Measurements from ENCODE around the gene PLA2R1. TPM values are rescaled to one million over a fixed set of nuclear protein-coding genes. Genes with fewer than 3 reads are reported as not detected.
"Not testable (repeated sequence)": the region's sequence is repeated elsewhere in the genome, so short reads cannot be mapped to it uniquely, and the experiment has no call there.

Gene PLA2R1
- total RNA-seq, 2 donors from 2014 or later = 11.7 to 13.9 TPM

- intact Hi-C loops (cut with DNase I) = no loop called here
- no peak for DNase-seq (ENCODE audit: low spot score)
Observed at GRCh38 chr2:160039166-160039903, 23.1 kb downstream of the PLA2R1 start.

DNA sequence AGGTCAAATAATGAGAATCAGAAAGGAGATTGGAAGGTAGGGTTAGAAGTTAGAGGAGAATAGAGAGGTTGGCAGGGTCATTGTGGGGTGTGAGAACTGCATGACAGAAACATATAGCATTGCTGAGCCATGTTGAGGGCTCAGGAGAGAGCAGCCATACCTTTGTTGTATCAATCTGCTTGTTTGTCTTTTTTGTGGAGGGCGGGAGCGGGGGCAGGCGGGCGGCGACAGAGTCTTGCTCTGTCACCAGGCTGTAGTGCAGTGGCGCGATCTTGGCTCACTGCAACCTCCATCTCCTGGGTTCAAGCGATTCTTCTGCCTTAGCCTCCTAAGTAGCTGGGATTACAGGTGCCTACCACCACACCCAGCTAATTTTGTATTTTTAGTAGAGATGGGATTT, 23.8 kb downstream of the PLA2R1 start:
- intact Hi-C loops (cut with DNase I); DNase-seq (ENCODE audit: low spot score): not testable (repeated sequence)

- intact Hi-C loops (cut with DNase I) = no loop called here
- DNase-seq (ENCODE audit: low spot score) = no peak
Observed at GRCh38 chr2:160036736-160037135, 25.7 kb downstream of the PLA2R1 start.

DNA sequence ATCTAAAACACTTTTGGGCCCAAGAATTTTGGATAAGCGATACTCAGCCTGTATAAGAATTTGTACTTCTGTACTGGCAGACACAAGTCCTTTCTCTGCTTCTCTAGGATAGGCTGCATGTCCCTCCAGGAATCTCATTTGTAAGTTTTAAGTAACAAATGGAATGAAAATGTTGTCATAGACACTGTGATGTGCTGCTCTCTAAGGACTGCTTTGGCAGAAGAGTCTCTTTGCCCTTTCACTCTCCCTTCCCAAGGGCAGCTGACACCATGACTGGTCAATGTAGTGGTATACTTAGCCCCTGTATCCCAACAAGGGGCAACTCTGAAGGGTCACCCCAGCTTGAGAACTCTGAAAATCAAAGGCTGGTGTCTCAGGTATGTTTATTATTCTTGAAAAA, 27.3 kb downstream of the PLA2R1 start:
- no peak for DNase-seq (ENCODE audit: low spot score)
- intact Hi-C loops (cut with DNase I) = no loop called here

- intact Hi-C loops (cut with DNase I) = no loop called here
- DNase-seq (ENCODE audit: low spot score) = no peak
Observed at GRCh38 chr2:160034396-160034795, 28.0 kb downstream of the PLA2R1 start.

GRCh38 chr2:160033732-160034392, 28.6 kb downstream of the PLA2R1 start:
- intact Hi-C loops (cut with DNase I) = no loop called here
- DNase-seq (ENCODE audit: low spot score) = no peak

- intact Hi-C loops (cut with DNase I) = no loop called here
- no peak for DNase-seq (ENCODE audit: low spot score)
Observed at GRCh38 chr2:160029270-160029628, 33.2 kb downstream of the PLA2R1 start.

DNA sequence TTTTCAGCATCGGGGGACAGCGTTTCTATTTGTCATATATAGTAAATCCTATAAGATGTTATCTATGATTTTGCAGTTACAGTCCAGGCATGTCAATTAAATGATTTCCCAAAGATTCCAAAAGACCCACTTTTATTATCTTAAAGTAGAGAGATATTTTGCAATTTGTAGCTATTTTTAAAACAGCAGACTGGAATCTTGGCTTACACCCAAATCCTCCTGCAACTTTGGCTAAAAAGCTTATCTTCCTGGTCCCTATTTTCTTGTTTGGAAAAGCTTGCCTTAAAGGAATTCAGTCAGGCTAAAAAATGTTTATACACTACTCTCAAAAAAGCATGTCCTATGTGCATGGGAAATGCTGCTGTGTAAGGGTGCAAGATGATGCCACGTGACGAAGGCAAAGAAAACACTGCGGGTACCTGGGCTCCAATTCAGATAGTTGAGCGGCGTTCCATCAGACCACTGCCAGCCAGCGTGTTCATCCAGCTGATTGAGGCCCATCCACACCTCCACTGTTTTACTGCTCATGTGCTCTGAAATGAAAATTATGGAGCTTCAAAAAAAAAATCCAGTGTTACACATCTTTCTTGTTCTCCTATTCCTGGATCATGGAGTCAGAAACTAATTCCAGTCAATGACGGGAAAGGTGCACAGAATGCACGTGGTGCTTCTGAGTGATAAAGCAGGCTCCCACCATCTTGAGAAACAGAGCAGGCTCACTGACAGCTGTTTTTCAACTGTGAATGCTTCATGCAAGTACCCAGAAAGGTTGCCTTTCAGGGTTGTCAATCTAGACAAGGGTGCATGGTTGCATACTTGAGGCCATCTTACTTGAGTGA, 33.8 kb downstream of the PLA2R1 start:
- intact Hi-C loops (cut with DNase I) = no loop called here
- no peak for DNase-seq (ENCODE audit: low spot score)

DNA sequence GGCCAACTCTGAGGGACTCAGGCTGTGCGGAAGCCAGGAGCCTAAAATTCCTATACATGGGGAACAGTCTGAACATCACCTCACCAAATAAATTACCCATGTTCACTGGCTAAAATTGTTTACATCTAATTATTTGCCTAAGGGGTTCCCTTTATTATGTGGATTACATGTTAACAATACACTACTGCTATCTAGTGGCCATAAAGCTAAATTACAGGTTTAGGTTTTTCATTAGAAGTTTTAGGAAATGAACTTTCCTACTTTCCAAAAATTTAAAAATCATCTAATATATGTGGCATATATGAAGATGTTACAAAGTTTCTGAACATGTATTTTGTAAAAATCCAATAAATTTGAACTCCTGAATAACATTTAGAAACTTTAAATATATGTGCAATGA, 40.3 kb downstream of the PLA2R1 start:
- intact Hi-C loops (cut with DNase I) = no loop called here

GRCh38 chr2:160019374-160020090, 42.9 kb downstream of the PLA2R1 start:
- DNase-seq (ENCODE audit: low spot score) = no peak

More for the DNA sequence above, 40.3 kb downstream of the PLA2R1 start:
- no peak for DNase-seq (ENCODE audit: low spot score)

DNA sequence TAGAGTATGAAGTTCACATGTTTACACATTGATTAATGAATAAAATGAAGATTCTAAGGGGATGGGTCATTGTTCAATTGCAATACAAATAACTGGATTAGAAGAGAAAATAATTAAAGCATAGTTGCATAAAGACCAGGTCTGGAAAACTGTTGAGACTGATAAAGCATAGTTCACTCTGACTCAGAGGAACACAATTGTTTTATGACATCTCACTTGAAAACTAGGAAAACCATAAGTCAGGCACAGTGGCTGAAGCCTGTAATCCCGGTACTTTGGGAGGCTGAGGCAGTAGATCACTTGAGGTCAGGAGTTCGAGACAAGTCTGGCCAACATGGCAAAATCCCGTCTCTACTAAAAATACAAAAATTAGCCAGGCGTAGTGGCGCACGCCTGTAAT, 46.7 kb downstream of the PLA2R1 start:
- no peak for DNase-seq (ENCODE audit: low spot score)
- intact Hi-C loops (cut with DNase I) = no loop called here

More at GRCh38 chr2:160019374-160020090, 42.9 kb downstream of the PLA2R1 start:
- intact Hi-C loops (cut with DNase I) = no loop called here

- intact Hi-C loops (cut with DNase I) = no loop called here
- DNase-seq (ENCODE audit: low spot score) = no peak
Observed at GRCh38 chr2:160014227-160014626, 48.2 kb downstream of the PLA2R1 start.

GRCh38 chr2:160010361-160011145, 51.9 kb downstream of the PLA2R1 start:
- no peak for DNase-seq (ENCODE audit: low spot score)
- intact Hi-C loops (cut with DNase I) = no loop called here

- DNase-seq (ENCODE audit: low spot score) = no peak
- intact Hi-C loops (cut with DNase I) = no loop called here
Observed at GRCh38 chr2:160007111-160007510, 55.3 kb downstream of the PLA2R1 start.

- no peak for DNase-seq (ENCODE audit: low spot score)
- intact Hi-C loops (cut with DNase I) = no loop called here
Observed at GRCh38 chr2:160006475-160006874, 55.9 kb downstream of the PLA2R1 start.

DNA sequence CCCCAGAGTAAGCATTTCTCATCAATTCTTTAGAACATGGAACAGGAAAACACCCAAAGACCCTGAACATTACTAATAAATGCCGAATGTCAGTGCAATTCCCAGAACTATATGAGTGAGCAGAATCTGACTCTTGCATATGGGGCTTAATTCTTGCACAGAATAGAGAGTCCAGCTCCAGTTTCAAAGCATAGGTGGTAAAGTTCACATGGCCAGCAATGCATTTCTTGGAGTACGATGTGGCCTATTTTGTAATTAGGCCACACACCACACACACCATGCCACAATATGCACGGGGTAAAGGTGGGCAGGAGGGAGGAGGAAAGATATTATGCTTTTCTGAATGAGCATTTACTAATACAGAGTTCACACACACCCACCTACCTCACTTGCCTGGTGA, 56.5 kb downstream of the PLA2R1 start:
- DNase-seq (ENCODE audit: low spot score) = no peak
- intact Hi-C loops (cut with DNase I) = no loop called here

DNA sequence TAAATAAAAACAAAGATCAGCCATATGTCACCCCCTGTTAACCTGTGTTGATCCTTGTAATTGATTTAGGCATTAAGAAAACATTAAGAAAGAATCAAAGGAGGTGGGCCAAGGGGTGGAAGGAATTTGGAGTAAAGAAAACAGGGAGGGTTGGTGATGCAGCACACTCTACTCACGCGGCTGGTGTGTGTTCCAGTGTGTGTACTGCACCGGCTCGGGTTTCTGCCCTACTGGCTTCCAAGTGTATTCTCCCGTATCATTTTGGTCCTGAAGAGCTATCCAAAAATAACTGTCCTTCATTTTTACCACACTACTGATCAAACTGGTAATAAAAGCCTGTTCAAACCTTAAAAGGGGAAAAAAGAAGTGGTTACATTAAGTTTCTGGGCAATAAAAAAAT, 56.9 kb downstream of the PLA2R1 start:
- intact Hi-C loops (cut with DNase I) = no loop called here
- DNase-seq (ENCODE audit: low spot score) = no peak

- intact Hi-C loops (cut with DNase I) = no loop called here
- DNase-seq (ENCODE audit: low spot score) = no peak
Observed at GRCh38 chr2:159998961-159999360, 63.5 kb downstream of the PLA2R1 start.

- intact Hi-C loops (cut with DNase I) = no loop called here
- no peak for DNase-seq (ENCODE audit: low spot score)
Observed at GRCh38 chr2:159998243-159998642, 64.2 kb downstream of the PLA2R1 start.
